Trophoblast cell (in vitro differentiated cells and primary cell): Measurements from ENCODE around the gene PLXNB1. TPM values are rescaled to one million over a fixed set of nuclear protein-coding genes. Genes with fewer than 3 reads are reported as not detected.

Source experiments
- DNase-seq, 2 donors: peaks; one replicate each; pipeline ENCODE4 v3.0.0-alpha.2; 2016
- H2AFZ ChIP-seq: 2 replicates; pipeline ENCODE4 v1.6.1; 2013; ENCODE audit warnings: low read length, moderate library complexity, mild to moderate bottlenecking; ENCODE audit not compliant: insufficient read depth, poor library complexity
- H2AK5ac ChIP-seq: 2 replicates; pipeline ENCODE4 v1.6.1; 2013; ENCODE audit warnings: mild to moderate bottlenecking, low read length
- H2BK120ac ChIP-seq: 2 replicates; pipeline ENCODE4 v1.6.1; 2013; ENCODE audit warnings: low read length, mild to moderate bottlenecking, moderate library complexity; ENCODE audit not compliant: insufficient read depth, poor library complexity
- H2BK12ac ChIP-seq: 2 replicates; pipeline ENCODE4 v1.6.1; 2013; ENCODE audit warnings: mild to moderate bottlenecking, low read length, moderate library complexity
- H2BK5ac ChIP-seq: 2 replicates; pipeline ENCODE4 v1.6.1; 2013; ENCODE audit warnings: low read length, low read depth, moderate library complexity, mild to moderate bottlenecking; ENCODE audit not compliant: poor library complexity
- H3K14ac ChIP-seq: 2 replicates; pipeline ENCODE4 v1.6.1; 2013; ENCODE audit warnings: mild to moderate bottlenecking, low read length
- H3K18ac ChIP-seq: 2 replicates; pipeline ENCODE4 v1.6.1; 2013; ENCODE audit warnings: mild to moderate bottlenecking, low read length
- H3K23ac ChIP-seq: 2 replicates; pipeline ENCODE4 v1.6.1; 2013; ENCODE audit warnings: low read length
- H3K27ac ChIP-seq: 2 replicates; pipeline ENCODE4 v1.5.1; 2013; ENCODE audit warnings: low read depth, mild to moderate bottlenecking, inconsistent platforms, low read length, moderate library complexity
- H3K27me3 ChIP-seq: 2 replicates; pipeline ENCODE4 v1.6.1; 2013; ENCODE audit warnings: inconsistent platforms, mild to moderate bottlenecking, low read length, moderate library complexity; ENCODE audit not compliant: insufficient read depth
- H3K36me3 ChIP-seq, 2 experiments: 1 replicate in 1 of 2; 2 replicates in 1 of 2; pipeline ENCODE4 v1.6.1; 2013; ENCODE audit warnings: low read length in 2 of 2, mild to moderate bottlenecking in 2 of 2, moderate library complexity in 1 of 2; ENCODE audit not compliant: insufficient read depth in 2 of 2, control insufficient read depth in 1 of 2
- H3K4ac ChIP-seq: 2 replicates; pipeline ENCODE4 v1.6.1; 2013; ENCODE audit warnings: low read depth, mild to moderate bottlenecking, low read length, moderate library complexity
- H3K4me1 ChIP-seq, 2 experiments: 1 replicate in 1 of 2; 2 replicates in 1 of 2; pipeline ENCODE4 v1.6.1; 2013; ENCODE audit warnings: low read length in 2 of 2, mild to moderate bottlenecking in 2 of 2, moderate library complexity in 1 of 2; ENCODE audit not compliant: insufficient read depth in 2 of 2, control insufficient read depth in 1 of 2
- H3K4me2 ChIP-seq: 2 replicates; pipeline ENCODE4 v1.6.1; 2013; ENCODE audit warnings: inconsistent platforms, mild to moderate bottlenecking, low read length, moderate library complexity
- H3K4me3 ChIP-seq: 2 replicates; pipeline ENCODE4 v1.5.1; 2013; ENCODE audit warnings: mild to moderate bottlenecking, low read depth, low read length, inconsistent platforms
- H3K79me1 ChIP-seq: one replicate; pipeline ENCODE4 v1.6.1; 2013; ENCODE audit warnings: low read length
- H3K79me2 ChIP-seq: 2 replicates; pipeline ENCODE4 v1.6.1; 2013; ENCODE audit warnings: low read length, mild to moderate bottlenecking; ENCODE audit not compliant: control insufficient read depth, insufficient read depth, poor library complexity
- H3K9ac ChIP-seq: 2 replicates; pipeline ENCODE4 v1.6.1; 2013; ENCODE audit warnings: mild to moderate bottlenecking, low read length
- H3K9me3 ChIP-seq: 2 replicates; pipeline ENCODE4 v1.6.1; 2013; ENCODE audit warnings: low read depth, mild to moderate bottlenecking, control low read depth, inconsistent platforms, low read length; ENCODE audit not compliant: insufficient read depth
- H4K12ac ChIP-seq: 2 replicates; pipeline ENCODE4 v1.6.1; 2013; ENCODE audit warnings: low read depth, mild to moderate bottlenecking, low read length, moderate library complexity
- H4K8ac ChIP-seq: 2 replicates; pipeline ENCODE4 v1.6.1; 2013; ENCODE audit warnings: low read depth, mild to moderate bottlenecking, low read length, moderate library complexity
- H4K91ac ChIP-seq: one replicate; pipeline ENCODE4 v1.6.1; 2013; ENCODE audit warnings: low read depth, mild to moderate bottlenecking, low read length, moderate library complexity
- WGBS: extraction: QIAGEN DNeasy Blood & Tissue Kit; methylation state at CpG from one replicate; pipeline ENCODE4 v1.1.7; 2013; ENCODE audit warnings: missing lambda C conversion rate; ENCODE audit not compliant: insufficient read length, insufficient coverage; ENCODE audit errors: extremely low coverage; 5-methylcytosine and 5-hydroxymethylcytosine counted together
- polyA plus RNA-seq: library from polyadenylated mRNA; stranded (reverse); fragments of 200-250 nt; gene quantifications from 2 replicates; pipeline ENCODE4 v1.2.3, GENCODE V29; 2013

Gene PLXNB1
- polyA plus RNA-seq, result 48.1 and 50.4 TPM in 2 replicates

- peak within 1 kb of the TSS; percentile 62 for H3K18ac ChIP-seq
- peak within 1 kb of the TSS; percentile 72 for H2BK120ac ChIP-seq
- H3K4me2 ChIP-seq, result peak within 1 kb of the TSS; percentile 74
- peak within 1 kb of the TSS; percentile 81 for H3K9ac ChIP-seq
- peak within 1 kb of the TSS; percentile 45 for H2AK5ac ChIP-seq
- H3K4ac ChIP-seq, result peak within 1 kb of the TSS; percentile 61
- peaks cover 16% of the 10 kb centered on the region for H3K79me1 ChIP-seq
- peak within 1 kb of the TSS; percentile 80 for H3K4me3 ChIP-seq
- no peak for DNase-seq
- H3K27me3 ChIP-seq, result no peaks in the 10 kb centered on the region
- peak within 1 kb of the TSS; percentile 83 for H4K8ac ChIP-seq
- H3K36me3 ChIP-seq, result peaks cover 15 to 19% of the 10 kb centered on the region in 2 experiments
- peaks cover 23% of the 10 kb centered on the region for H3K79me2 ChIP-seq
- no peak within 1 kb of the TSS for H3K23ac ChIP-seq
- WGBS, result no CpG with 5 or more reads among the region's 15 CpGs
- peaks cover 53 to 58% of the 10 kb centered on the region in 2 experiments for H3K4me1 ChIP-seq
- peak within 1 kb of the TSS; percentile 80 for H3K27ac ChIP-seq
- no peaks in the 10 kb centered on the region for H3K9me3 ChIP-seq
- peak within 1 kb of the TSS; percentile 70 for H2BK5ac ChIP-seq
- H4K12ac ChIP-seq, result peak within 1 kb of the TSS; percentile 75
- peak within 1 kb of the TSS; percentile 57 for H2AFZ ChIP-seq
- H4K91ac ChIP-seq, result peak within 1 kb of the TSS; percentile 95
- H3K14ac ChIP-seq, result peak within 1 kb of the TSS; percentile 81
- H2BK12ac ChIP-seq, result peak within 1 kb of the TSS; percentile 20
Observed at GRCh38 chr3:48429960-48430707, at the start of gene PLXNB1. Gene PLXNB1, minus strand, starts transcription at chr3:48430086. Its CDS starts 5,475 bp downstream, at chr3:48424611.

GRCh38 chr3:48478626-48479555, 49.0 kb upstream of the PLXNB1 start:
- no peaks in the 10 kb centered on the region for H3K79me2 ChIP-seq
- H3K79me1 ChIP-seq, result peaks cover 1% of the 10 kb centered on the region
- no peak overlapping the region for H3K4ac ChIP-seq
- H3K9ac ChIP-seq, result no peak overlapping the region
- no peak overlapping the region for H3K23ac ChIP-seq
- WGBS, result no CpG with 5 or more reads among the region's 19 CpGs
- no peak overlapping the region for H2BK12ac ChIP-seq
- no peak overlapping the region for H3K4me2 ChIP-seq
- H3K36me3 ChIP-seq, result peaks cover 15 to 23% of the 10 kb centered on the region in 2 experiments
- no peak overlapping the region for H3K14ac ChIP-seq
- peaks cover 3 to 4% of the 10 kb centered on the region in 2 experiments for H3K4me1 ChIP-seq
- no peak for DNase-seq
- H2BK5ac ChIP-seq, result no peak overlapping the region
- no peak overlapping the region for H4K91ac ChIP-seq
- no peaks in the 10 kb centered on the region for H3K9me3 ChIP-seq
- H2AK5ac ChIP-seq, result no peak overlapping the region
- no peak overlapping the region for H4K12ac ChIP-seq
- H3K4me3 ChIP-seq, result no peak overlapping the region
- H3K18ac ChIP-seq, result no peak overlapping the region
- H3K27me3 ChIP-seq, result no peaks in the 10 kb centered on the region
- H4K8ac ChIP-seq, result no peak overlapping the region
- no peak overlapping the region for H3K27ac ChIP-seq
- no peak overlapping the region for H2AFZ ChIP-seq
- no peak overlapping the region for H2BK120ac ChIP-seq

GRCh38 chr3:48477959-48478520, 48.2 kb upstream of the PLXNB1 start:
- Histone ChIP-seq H4K91ac (no peak overlapping the region), H3K18ac (no peak overlapping the region), H3K79me2 (no peaks in the 10 kb centered on the region), H3K27ac (no peak overlapping the region), H4K8ac (no peak overlapping the region), H2BK120ac (no peak overlapping the region), H3K4me1 (peaks cover 3 to 10% of the 10 kb centered on the region in 2 experiments), H3K4me2 (no peak overlapping the region), H3K27me3 (no peaks in the 10 kb centered on the region), H3K4ac (no peak overlapping the region), H2AFZ (no peak overlapping the region), H3K9ac (no peak overlapping the region), H2BK5ac (no peak overlapping the region), H3K9me3 (no peaks in the 10 kb centered on the region), H2AK5ac (no peak overlapping the region), H2BK12ac (no peak overlapping the region), H3K4me3 (no peak overlapping the region), H3K79me1 (peaks cover 6% of the 10 kb centered on the region), H3K36me3 (peaks cover 15 to 23% of the 10 kb centered on the region in 2 experiments), H3K14ac (no peak overlapping the region), H4K12ac (no peak overlapping the region), H3K23ac (no peak overlapping the region)
- no CpG with 5 or more reads among the region's 9 CpGs for WGBS
- DNase-seq, result no peak

GRCh38 chr3:48476426-48477053, 46.7 kb upstream of the PLXNB1 start:
- Histone ChIP-seq H3K27me3 (no peaks in the 10 kb centered on the region), H4K8ac (no peak overlapping the region), H2BK12ac (no peak overlapping the region), H3K79me2 (peaks cover 4% of the 10 kb centered on the region), H3K18ac (no peak overlapping the region), H4K91ac (no peak overlapping the region), H3K27ac (no peak overlapping the region), H3K4me1 (peaks cover 3 to 10% of the 10 kb centered on the region in 2 experiments), H2AK5ac (no peak overlapping the region), H2AFZ (no peak overlapping the region), H2BK5ac (no peak overlapping the region), H3K9me3 (no peaks in the 10 kb centered on the region), H3K4me3 (no peak overlapping the region), H2BK120ac (no peak overlapping the region), H3K36me3 (peaks cover 15 to 21% of the 10 kb centered on the region in 2 experiments), H3K4me2 (no peak overlapping the region), H4K12ac (no peak overlapping the region), H3K14ac (no peak overlapping the region), H3K23ac (no peak overlapping the region), H3K79me1 (peaks cover 12% of the 10 kb centered on the region), H3K9ac (no peak overlapping the region), H3K4ac (no peak overlapping the region)
- WGBS, result no CpG with 5 or more reads among the region's 9 CpGs
- DNase-seq, result no peak
